Suprapubic skin (tissue), 4 donors: ENCODE measurements around the gene EML1. TPM values are rescaled to one million over a fixed set of nuclear protein-coding genes. Genes with fewer than 3 reads are reported as not detected.

ENCODE experiments used
- DNase-seq, 2 donors: peaks; one replicate each; pipeline ENCODE4 v3.0.0-alpha.2; 2019; ENCODE audit warnings: low spot score in 2 of 2
- H3K27ac ChIP-seq: fragments of 200-600 bp; sonication (generic); one replicate; pipeline ENCODE4 v1.5.1; 2019
- H3K27me3 ChIP-seq: fragments of 200-600 bp; sonication (generic); one replicate; pipeline ENCODE4 v1.5.1; 2019
- H3K36me3 ChIP-seq: fragments of 200-600 bp; sonication (generic); one replicate; pipeline ENCODE4 v1.5.1; 2019
- H3K4me1 ChIP-seq: fragments of 200-600 bp; sonication (generic); one replicate; pipeline ENCODE4 v1.5.1; 2019
- H3K4me3 ChIP-seq: fragments of 200-600 bp; sonication (generic); one replicate; pipeline ENCODE4 v1.5.1; 2019; ENCODE audit warnings: mild to moderate bottlenecking
- H3K9me3 ChIP-seq: fragments of 200-600 bp; sonication (generic); one replicate; pipeline ENCODE4 v1.5.1; 2019
- CTCF ChIP-seq, 2 donors: fragments of 200-600 bp in 1 of 2; fragments of 450-650 bp in 1 of 2; sonication (generic) in 1 of 2; IDR thresholded peaks; one replicate each; pipeline ENCODE4 v1.5.1; 2016 to 2019; ENCODE audit warnings: antibody characterized with exemption in 2 of 2, mild to moderate bottlenecking in 1 of 2, moderate library complexity in 1 of 2
- EP300 ChIP-seq: sonication (generic); formaldehyde crosslinking; IDR thresholded peaks from one replicate; pipeline ENCODE4 v1.6.1; 2017; ENCODE audit warnings: antibody characterized with exemption
- POLR2A ChIP-seq, 2 donors: fragments of 450-650 bp; IDR thresholded peaks; one replicate each; pipeline ENCODE4 v1.6.1; 2017; ENCODE audit warnings: antibody characterized with exemption in 2 of 2, mild to moderate bottlenecking in 2 of 2, moderate library complexity in 2 of 2
- POLR2AphosphoS5 ChIP-seq, 3 donors: sonication (generic); formaldehyde crosslinking; IDR thresholded peaks; one replicate each; pipeline ENCODE4 v1.6.1; 2017; ENCODE audit warnings: antibody characterized with exemption in 3 of 3
- WGBS: methylation state at CpG from one replicate; pipeline ENCODE4 v1.1.5; 2018; 5-methylcytosine and 5-hydroxymethylcytosine counted together
- total RNA-seq, 4 donors: library from RNA; depleted of rRNA; stranded (reverse); fragments of >200 nt; gene quantifications; one replicate each; pipeline ENCODE4 v1.1.0, GENCODE V29; 2016

Gene EML1
- total RNA-seq, 4 donors from 2014 or later, result 9.6 to 17.6 (median 15.4) TPM

GRCh38 chr14:99772371-99773283 lies 20.6 kb upstream of the EML1 start:
- TF ChIP-seq EP300, result no peak
- no peak for TF ChIP-seq CTCF (IDR thresholded peaks at IDR 0.05)
- TF ChIP-seq POLR2AphosphoS5 (IDR thresholded peaks at IDR 0.05), result no peak
- no peak for TF ChIP-seq POLR2A (IDR thresholded peaks at IDR 0.05)
- no peak overlapping the region for H3K27ac ChIP-seq
- no peak overlapping the region for H3K4me3 ChIP-seq
- no peaks in the 10 kb centered on the region for H3K36me3 ChIP-seq
- peaks cover 13% of the 10 kb centered on the region for H3K27me3 ChIP-seq
- no peaks in the 10 kb centered on the region for H3K9me3 ChIP-seq
- 66% methylated on average over 8 of the region's 8 CpGs for WGBS
- DNase-seq, result peak in 1 of 2 donors; percentile 18
- peaks cover 8% of the 10 kb centered on the region for H3K4me1 ChIP-seq

- DNase-seq, result peak in 1 of 2 donors; percentile 69
Measured at GRCh38 chr14:99773521-99774497, 19.4 kb upstream of the EML1 start.

GRCh38 chr14:99774556-99775307 lies 18.5 kb upstream of the EML1 start:
- H3K4me1 ChIP-seq, result peaks cover 8% of the 10 kb centered on the region
- peaks cover 13% of the 10 kb centered on the region for H3K27me3 ChIP-seq
- TF ChIP-seq EP300 (no peak), CTCF (IDR thresholded peaks at IDR 0.05) (no peak), POLR2A (IDR thresholded peaks at IDR 0.05) (no peak), POLR2AphosphoS5 (IDR thresholded peaks at IDR 0.05) (no peak)
- H3K27ac ChIP-seq, result no peak overlapping the region
- DNase-seq, result no peak
- WGBS, result 56% methylated on average over 6 of the region's 6 CpGs
- H3K9me3 ChIP-seq, result peaks cover 9% of the 10 kb centered on the region
- H3K36me3 ChIP-seq, result no peaks in the 10 kb centered on the region
- H3K4me3 ChIP-seq, result no peak overlapping the region

More at GRCh38 chr14:99773521-99774497, 19.4 kb upstream of the EML1 start:
- Histone ChIP-seq H3K9me3 (peaks cover 6% of the 10 kb centered on the region), H3K27me3 (peaks cover 13% of the 10 kb centered on the region), H3K4me3 (no peak overlapping the region), H3K4me1 (peaks cover 8% of the 10 kb centered on the region), H3K27ac (no peak overlapping the region), H3K36me3 (no peaks in the 10 kb centered on the region)
- TF ChIP-seq EP300, result no peak
- 73% methylated on average over 15 of the region's 26 CpGs for WGBS

GRCh38 chr14:99775351-99775750 lies 17.9 kb upstream of the EML1 start:
- Histone ChIP-seq H3K27ac (no peak overlapping the region), H3K4me1 (peaks cover 8% of the 10 kb centered on the region), H3K9me3 (peaks cover 9% of the 10 kb centered on the region), H3K4me3 (no peak overlapping the region), H3K27me3 (peaks cover 13% of the 10 kb centered on the region), H3K36me3 (no peaks in the 10 kb centered on the region)
- no peak for DNase-seq
- TF ChIP-seq EP300 (no peak), POLR2AphosphoS5 (IDR thresholded peaks at IDR 0.05) (no peak), CTCF (IDR thresholded peaks at IDR 0.05) (no peak), POLR2A (IDR thresholded peaks at IDR 0.05) (no peak)
- 84% methylated on average over 8 of the region's 9 CpGs for WGBS

- peaks cover 8% of the 10 kb centered on the region for H3K4me1 ChIP-seq
- H3K36me3 ChIP-seq, result no peaks in the 10 kb centered on the region
- H3K27ac ChIP-seq, result no peak overlapping the region
- 81% methylated on average over 2 of the region's 2 CpGs for WGBS
- DNase-seq, result no peak
- H3K9me3 ChIP-seq, result peaks cover 9% of the 10 kb centered on the region
- no peak for TF ChIP-seq POLR2A (IDR thresholded peaks at IDR 0.05)
- TF ChIP-seq CTCF (IDR thresholded peaks at IDR 0.05), result no peak
- no peak for TF ChIP-seq EP300
- no peak for TF ChIP-seq POLR2AphosphoS5 (IDR thresholded peaks at IDR 0.05)
- H3K27me3 ChIP-seq, result peaks cover 10% of the 10 kb centered on the region
- H3K4me3 ChIP-seq, result no peak overlapping the region
Measured at GRCh38 chr14:99777951-99778350, 15.3 kb upstream of the EML1 start.
